Naive B cell (primary cell): Measurements from ENCODE around the gene DCUN1D1. TPM values are rescaled to one million over a fixed set of nuclear protein-coding genes. Genes with fewer than 3 reads are reported as not detected.
A peak's percentile ranks its signal among the peaks of the same experiment; 100 is the strongest.
"Not testable (repeated sequence)": the region's sequence is repeated elsewhere in the genome, so short reads cannot be mapped to it uniquely, and the experiment has no call there.

ENCODE experiments used
- ATAC-seq, 2 donors: fragments of 150-1000 bp; cut with Tn5 transposase; 2 replicates each; pipeline ENCODE4 v1.10.0; 2021; ENCODE audit warnings: low read depth in 2 of 2, mild to moderate bottlenecking in 2 of 2, moderate library complexity in 2 of 2
- DNase-seq: peaks from one replicate; pipeline ENCODE4 v3.0.0; 2022
- H3K27ac Mint-ChIP-seq, 6 donors: one replicate each; pipeline ENCODE4 v1.8.0; 2020 to 2022; ENCODE audit warnings: mild to moderate bottlenecking in 6 of 6, mixed read lengths in 6 of 6, moderate library complexity in 5 of 6, inconsistent platforms in 2 of 6
- H3K27me3 Mint-ChIP-seq, 3 donors: one replicate each; pipeline ENCODE4 v1.8.0; 2021 to 2022; ENCODE audit warnings: mixed read lengths in 3 of 3, mild to moderate bottlenecking in 1 of 3
- H3K36me3 Mint-ChIP-seq, 2 donors: one replicate each; pipeline ENCODE4 v1.8.0; 2020 to 2022; ENCODE audit warnings: mixed read lengths in 2 of 2, inconsistent platforms in 1 of 2, mild to moderate bottlenecking in 1 of 2
- H3K4me1 Mint-ChIP-seq, 3 donors: one replicate each; pipeline ENCODE4 v1.8.0; 2020 to 2022; ENCODE audit warnings: mixed read lengths in 3 of 3, inconsistent platforms in 1 of 3, mild to moderate bottlenecking in 1 of 3, moderate library complexity in 1 of 3
- H3K4me3 Mint-ChIP-seq, 8 donors: one replicate each; pipeline ENCODE4 v1.8.0; 2020 to 2022; ENCODE audit warnings: mild to moderate bottlenecking in 8 of 8, mixed read lengths in 8 of 8, moderate library complexity in 8 of 8, inconsistent platforms in 2 of 8
- H3K9me3 Mint-ChIP-seq, 7 donors: one replicate each; pipeline ENCODE4 v1.8.0; 2020 to 2022; ENCODE audit warnings: mixed read lengths in 7 of 7, mild to moderate bottlenecking in 5 of 7, inconsistent platforms in 2 of 7, moderate library complexity in 1 of 7
- polyA plus RNA-seq, 6 donors: library from polyadenylated mRNA; unstranded; fragments of 300-500 nt; fragmentation: Illumina TruSeq; gene quantifications; one replicate each; pipeline ENCODE4 v1.2.3, GENCODE V29; 2021; ENCODE audit warnings: low read depth in 6 of 6

Gene DCUN1D1
- polyA plus RNA-seq, 6 donors from 2014 or later: 19.0 to 29.6 (median 24.6) TPM

DNA sequence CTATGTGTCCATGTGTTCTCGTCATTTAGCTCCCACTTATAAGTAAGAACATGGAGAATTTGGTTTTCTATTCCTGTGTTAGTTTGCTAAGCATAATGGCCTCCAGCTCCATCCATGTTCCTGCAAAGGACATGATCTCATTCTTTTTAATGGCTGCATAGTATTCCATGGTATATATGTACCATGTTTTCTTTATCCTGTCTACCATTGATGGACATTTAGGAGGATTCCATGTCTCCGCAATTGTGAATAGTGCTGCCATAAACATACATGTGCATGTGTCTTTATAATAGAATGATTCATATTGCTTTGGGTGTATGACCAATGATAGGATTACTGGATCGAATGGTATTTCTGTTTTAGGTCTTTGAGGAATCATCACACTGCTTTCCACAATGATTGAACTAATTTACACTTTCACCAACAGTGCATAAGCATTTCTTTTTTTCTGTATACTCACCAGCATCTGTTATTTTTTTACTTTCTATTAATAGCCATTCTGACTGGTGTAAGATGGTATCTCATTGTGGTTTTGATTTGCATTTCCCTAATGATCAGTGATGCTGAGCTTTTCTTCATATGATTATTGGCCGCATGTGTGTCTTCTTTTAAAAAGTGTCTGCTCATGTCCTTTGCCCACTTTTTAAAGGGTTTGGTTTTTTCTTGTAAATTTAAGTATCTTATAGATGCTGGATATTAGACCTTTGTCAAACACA lies 13.3 kb upstream of the DCUN1D1 start:
- peak overlapping the region in 1 of 6 donors; percentile 88 for H3K27ac Mint-ChIP-seq
- not testable (repeated sequence) for H3K4me1 Mint-ChIP-seq, H3K36me3 Mint-ChIP-seq, H3K27me3 Mint-ChIP-seq
- H3K9me3 Mint-ChIP-seq: peaks cover 3 to 23% (median 7%) of the 10 kb centered on the region in 7 donors
- ATAC-seq (peak; percentile 41 to 54), DNase-seq (peak; percentile 19)
- H3K4me3 Mint-ChIP-seq: peak overlapping the region in 1 of 8 donors; percentile 64

DNA sequence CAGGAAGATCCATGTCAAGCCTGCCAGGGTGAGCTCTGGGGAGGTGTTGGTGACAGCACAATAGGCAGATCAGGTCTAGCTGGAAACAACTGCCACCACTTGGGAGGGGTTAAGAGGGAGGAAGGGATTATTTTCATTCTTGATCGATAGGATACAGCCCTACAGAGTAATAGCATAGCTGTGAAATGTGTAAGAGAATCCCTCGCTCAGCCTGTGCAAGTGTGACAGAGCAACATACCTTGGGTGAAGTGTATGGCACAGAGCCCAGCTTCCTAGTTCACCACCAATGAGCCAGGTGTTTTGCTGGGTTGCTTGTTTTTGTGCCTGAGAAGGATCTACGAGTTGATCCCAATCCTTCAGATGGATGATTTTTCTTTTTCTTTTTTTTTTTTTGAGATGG lies 9.2 kb upstream of the DCUN1D1 start:
- no peak for DNase-seq
- H3K9me3 Mint-ChIP-seq: peaks cover 3 to 13% (median 7%) of the 10 kb centered on the region in 7 donors
- peaks cover 5 to 10% (median 7%) of the 10 kb centered on the region in 3 donors for H3K4me1 Mint-ChIP-seq
- peaks cover 0 to 5% of the 10 kb centered on the region in 2 donors for H3K36me3 Mint-ChIP-seq
- ATAC-seq: no peak
- no peak overlapping the region for H3K27ac Mint-ChIP-seq
- no peaks in the 10 kb centered on the region for H3K27me3 Mint-ChIP-seq
- H3K4me3 Mint-ChIP-seq: no peak overlapping the region

DNA sequence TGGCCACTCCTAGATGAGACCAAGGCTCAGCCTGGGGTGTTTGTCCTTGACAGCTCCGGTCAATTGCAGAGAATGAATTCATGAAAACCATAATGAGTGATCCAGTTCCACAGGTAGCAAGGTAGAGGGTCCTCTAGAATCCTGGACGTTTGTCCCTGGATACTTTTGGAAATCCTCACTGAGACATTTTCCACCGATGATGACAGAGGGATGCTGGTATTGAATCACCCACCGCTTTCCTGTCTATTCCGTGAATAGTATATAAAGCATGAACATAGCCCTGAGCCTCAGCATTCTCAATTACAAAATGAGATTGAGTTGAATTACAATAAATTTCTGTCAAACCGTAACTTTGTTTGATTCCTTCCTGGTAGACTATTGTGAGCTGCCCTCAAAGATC lies 5.7 kb upstream of the DCUN1D1 start:
- ATAC-seq (no peak), DNase-seq (no peak)
- Mint-ChIP-seq H3K36me3 (no peaks in the 10 kb centered on the region), H3K27ac (no peak overlapping the region), H3K4me1 (peaks cover 0 to 4% (median 3%) of the 10 kb centered on the region in 3 donors), H3K27me3 (no peaks in the 10 kb centered on the region), H3K9me3 (no peaks in the 10 kb centered on the region), H3K4me3 (no peak overlapping the region)

DNA sequence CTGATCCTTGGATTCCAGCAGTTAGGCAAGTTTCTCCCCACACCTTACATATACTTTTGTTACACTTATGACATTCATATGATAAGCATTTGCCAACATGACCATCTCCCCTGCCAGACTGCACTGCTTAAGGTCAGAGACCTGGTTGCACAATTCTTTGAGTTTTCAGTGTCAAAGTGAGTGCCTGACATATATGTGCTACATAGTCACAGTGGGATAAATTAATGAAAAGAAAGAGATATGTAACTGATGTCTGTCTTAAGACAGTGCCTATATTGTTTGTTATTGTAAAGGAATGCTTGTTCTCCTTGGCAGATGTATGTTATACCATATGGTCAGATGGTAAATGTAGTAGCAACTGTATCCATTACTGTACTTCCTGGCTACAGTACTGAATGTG lies 3.5 kb upstream of the DCUN1D1 start:
- Mint-ChIP-seq H3K4me3 (no peak overlapping the region), H3K36me3 (no peaks in the 10 kb centered on the region), H3K4me1 (peaks cover 9 to 16% (median 13%) of the 10 kb centered on the region in 3 donors), H3K27ac (no peak overlapping the region), H3K9me3 (no peaks in the 10 kb centered on the region), H3K27me3 (no peaks in the 10 kb centered on the region)
- DNase-seq (no peak), ATAC-seq (no peak)

DNA sequence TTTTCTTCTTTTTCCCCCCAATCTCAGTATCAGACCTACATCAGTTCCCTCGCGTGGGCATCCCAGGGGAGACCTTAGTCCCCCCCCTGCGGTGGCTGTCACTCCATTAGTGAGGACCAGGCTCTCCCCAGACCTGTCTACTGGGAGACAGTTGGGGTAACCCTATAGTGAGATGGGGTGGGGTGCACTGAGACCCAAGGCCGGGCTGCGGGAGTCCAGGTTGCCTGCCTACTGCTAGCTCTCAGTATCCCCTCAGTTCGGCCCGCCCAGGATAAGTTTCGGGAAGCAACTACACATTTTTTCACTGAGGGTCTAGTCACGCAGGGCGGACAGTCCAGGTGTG lies 671 bp upstream of the DCUN1D1 start:
- Mint-ChIP-seq H3K27ac (peak overlapping the region; percentile 36 to 95 (median 84)), H3K9me3 (no peaks in the 10 kb centered on the region), H3K36me3 (no peaks in the 10 kb centered on the region), H3K27me3 (no peaks in the 10 kb centered on the region), H3K4me1 (peaks cover 17 to 33% (median 28%) of the 10 kb centered on the region in 3 donors), H3K4me3 (peak overlapping the region in 6 of 8 donors; percentile 80 to 94 (median 88))
- ATAC-seq: peak; percentile 3 to 4
- DNase-seq: no peak

DNA sequence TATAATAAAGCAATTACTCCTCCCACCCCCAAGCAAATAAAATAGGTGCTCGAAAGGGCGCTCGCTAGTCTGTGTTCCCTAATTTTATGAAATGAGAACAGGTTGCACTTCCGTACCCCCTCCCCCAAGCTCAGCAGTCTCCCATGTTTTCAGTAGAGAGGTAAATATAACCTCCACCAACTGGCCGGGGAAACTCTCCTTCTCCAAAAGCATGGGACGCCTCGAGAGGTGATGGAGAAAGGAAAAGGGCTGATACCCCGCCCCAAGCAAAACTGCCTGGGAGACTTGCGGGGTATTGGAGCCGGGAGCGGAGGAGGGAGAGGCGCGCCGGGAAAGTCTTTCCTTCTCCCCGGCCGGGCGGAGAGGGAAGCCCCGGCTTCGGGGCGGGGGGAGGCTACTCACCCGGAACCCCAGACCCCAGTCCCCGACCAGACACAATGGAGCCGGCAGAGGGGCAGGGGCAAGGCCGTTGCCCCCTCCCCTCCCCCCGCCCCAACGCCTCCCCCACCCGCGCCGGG lies 605 bp downstream of the DCUN1D1 start:
- ATAC-seq: peak; percentile 19 to 28
- peaks cover 21 to 41% (median 35%) of the 10 kb centered on the region in 3 donors for H3K4me1 Mint-ChIP-seq
- peak; percentile 35 for DNase-seq

DNA sequence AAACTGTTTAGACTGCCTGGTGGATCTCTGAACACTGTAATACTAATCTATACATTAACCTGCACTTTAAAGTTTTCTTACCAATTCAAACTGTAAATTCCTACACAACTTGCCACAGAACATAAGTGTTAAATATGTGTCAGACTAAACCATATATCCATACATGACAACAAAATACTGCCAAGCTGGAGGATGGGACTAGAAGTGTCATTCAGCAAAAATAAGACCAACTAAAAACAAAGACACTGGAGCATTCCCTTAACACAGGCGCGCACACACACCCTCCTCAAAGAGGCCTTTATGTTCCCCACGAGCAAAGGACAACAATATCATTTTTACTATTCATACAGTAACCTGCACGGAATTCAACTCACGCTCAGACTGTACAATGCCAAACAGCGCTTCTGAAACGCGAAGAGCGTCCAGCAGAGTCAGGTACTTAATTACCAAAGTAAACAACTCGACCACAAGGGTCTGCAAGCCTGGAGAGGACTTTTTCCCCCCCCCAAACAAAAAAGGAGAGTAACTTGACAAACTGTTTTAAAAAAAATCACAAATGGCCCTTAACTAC lies 1.1 kb downstream of the DCUN1D1 start:
- H3K4me3 Mint-ChIP-seq: peak overlapping the region in 7 of 8 donors; percentile 88 to 97 (median 94)
- no peaks in the 10 kb centered on the region for H3K36me3 Mint-ChIP-seq
- ATAC-seq (no peak), DNase-seq (no peak)
- H3K4me1 Mint-ChIP-seq: peaks cover 21 to 41% (median 35%) of the 10 kb centered on the region in 3 donors
- H3K27ac Mint-ChIP-seq: peak overlapping the region in 3 of 6 donors; percentile 48 to 96 (median 89)
- no peaks in the 10 kb centered on the region for H3K9me3 Mint-ChIP-seq
- H3K27me3 Mint-ChIP-seq: no peaks in the 10 kb centered on the region

More for the DNA sequence above, 605 bp downstream of the DCUN1D1 start:
- Mint-ChIP-seq H3K27ac (peak overlapping the region; percentile 81 to 96 (median 84)), H3K4me3 (peak overlapping the region in 7 of 8 donors; percentile 88 to 97 (median 94)), H3K27me3 (no peaks in the 10 kb centered on the region), H3K9me3 (no peaks in the 10 kb centered on the region), H3K36me3 (no peaks in the 10 kb centered on the region)

DNA sequence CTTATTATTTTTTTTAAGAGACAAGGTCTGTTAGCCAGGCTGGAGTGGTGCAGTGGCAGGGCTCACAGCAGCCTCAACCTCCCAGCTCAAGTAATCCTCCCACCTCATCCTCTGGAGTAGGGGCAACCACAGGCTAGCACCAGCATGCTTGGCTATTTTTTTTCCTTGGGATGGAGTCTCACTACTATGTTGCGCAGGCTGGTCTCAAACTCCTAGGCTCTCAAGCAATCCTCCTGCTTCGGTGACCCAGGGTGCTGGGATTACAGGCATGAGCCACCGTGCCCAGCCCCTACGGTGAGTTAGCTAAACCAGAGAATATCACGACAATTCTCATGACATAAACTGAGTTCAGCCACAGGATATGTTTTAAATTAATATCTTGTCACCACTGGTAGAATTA lies 2.0 kb downstream of the DCUN1D1 start:
- DNase-seq: no peak
- no peak for ATAC-seq
- H3K27me3 Mint-ChIP-seq: no peaks in the 10 kb centered on the region
- H3K9me3 Mint-ChIP-seq: no peaks in the 10 kb centered on the region
- peak overlapping the region in 3 of 8 donors; percentile 16 to 95 (median 88) for H3K4me3 Mint-ChIP-seq
- H3K36me3 Mint-ChIP-seq: no peaks in the 10 kb centered on the region
- peaks cover 21 to 43% (median 35%) of the 10 kb centered on the region in 3 donors for H3K4me1 Mint-ChIP-seq
- H3K27ac Mint-ChIP-seq: no peak overlapping the region

DNA sequence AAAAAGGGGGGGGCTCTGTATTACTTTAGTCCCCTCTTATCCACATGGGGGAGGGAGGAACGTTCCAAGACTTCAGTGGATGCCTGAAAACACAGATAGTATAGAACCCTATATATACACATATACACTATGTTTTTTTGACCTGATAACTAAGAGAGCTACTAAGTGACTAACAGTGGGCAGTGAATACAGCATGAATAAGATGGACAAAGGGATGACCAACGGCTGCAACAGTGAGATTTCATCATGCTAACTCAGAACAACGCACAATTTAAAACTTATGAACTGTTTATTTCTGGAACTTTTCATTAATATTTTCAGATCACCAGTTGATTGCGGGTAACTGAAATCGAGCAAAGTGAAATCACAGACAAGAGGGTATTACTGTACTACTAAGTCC lies 7.3 kb downstream of the DCUN1D1 start:
- ATAC-seq (no peak), DNase-seq (no peak)
- Mint-ChIP-seq H3K27ac (peak overlapping the region in 1 of 6 donors; percentile 64), H3K27me3 (no peaks in the 10 kb centered on the region), H3K4me3 (no peak overlapping the region), H3K4me1 (peaks cover 23 to 46% (median 45%) of the 10 kb centered on the region in 3 donors), H3K9me3 (no peaks in the 10 kb centered on the region), H3K36me3 (no peaks in the 10 kb centered on the region)

DNA sequence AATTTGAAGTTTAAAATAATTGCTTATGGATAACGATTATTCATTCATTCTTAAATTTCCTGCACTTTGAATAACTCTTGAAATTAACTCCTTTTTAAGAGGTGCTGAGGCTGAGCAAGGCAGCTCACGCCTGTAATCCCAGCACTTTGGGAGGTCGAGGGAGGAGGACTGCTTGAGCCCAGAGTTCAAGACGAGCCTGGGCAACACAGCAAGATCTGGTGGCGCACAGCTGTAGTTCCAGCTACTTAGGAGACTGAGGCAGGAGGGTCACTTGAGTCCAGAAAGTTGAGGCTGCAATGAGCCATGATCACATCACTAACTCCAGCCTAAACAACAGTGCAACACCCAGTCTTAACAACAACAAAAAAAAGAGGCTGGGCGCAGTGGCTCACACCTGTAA lies 8.0 kb downstream of the DCUN1D1 start:
- peak overlapping the region in 2 of 8 donors; percentile 13 to 35 for H3K4me3 Mint-ChIP-seq
- ATAC-seq: no peak
- peak overlapping the region in 1 of 6 donors; percentile 4 for H3K27ac Mint-ChIP-seq
- H3K27me3 Mint-ChIP-seq: no peaks in the 10 kb centered on the region
- no peaks in the 10 kb centered on the region for H3K36me3 Mint-ChIP-seq
- no peaks in the 10 kb centered on the region for H3K9me3 Mint-ChIP-seq
- no peak for DNase-seq
- H3K4me1 Mint-ChIP-seq: peaks cover 28 to 52% (median 47%) of the 10 kb centered on the region in 3 donors

DNA sequence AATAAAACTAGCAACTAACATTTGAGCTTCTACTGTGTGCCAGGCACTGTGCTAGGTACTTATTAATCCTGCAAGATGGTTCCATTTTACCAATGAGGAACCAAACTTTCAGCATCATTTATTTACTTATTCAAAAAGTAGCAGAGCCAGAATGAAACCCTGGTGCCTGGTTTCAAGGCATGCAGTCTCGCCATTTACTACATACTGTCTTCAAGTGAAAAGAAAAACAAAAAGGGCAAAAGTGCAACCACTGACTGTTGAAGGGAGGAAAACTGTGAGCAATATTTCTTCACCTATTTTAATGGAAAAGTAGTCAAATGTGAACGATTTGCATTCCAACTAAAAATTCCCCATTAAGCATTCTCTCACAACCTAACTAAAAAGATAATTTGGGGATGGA lies 8.7 kb downstream of the DCUN1D1 start:
- Mint-ChIP-seq H3K4me1 (peaks cover 31 to 57% (median 48%) of the 10 kb centered on the region in 3 donors), H3K27ac (no peak overlapping the region), H3K36me3 (no peaks in the 10 kb centered on the region), H3K4me3 (no peak overlapping the region), H3K9me3 (no peaks in the 10 kb centered on the region), H3K27me3 (no peaks in the 10 kb centered on the region)
- ATAC-seq: no peak
- no peak for DNase-seq

DNA sequence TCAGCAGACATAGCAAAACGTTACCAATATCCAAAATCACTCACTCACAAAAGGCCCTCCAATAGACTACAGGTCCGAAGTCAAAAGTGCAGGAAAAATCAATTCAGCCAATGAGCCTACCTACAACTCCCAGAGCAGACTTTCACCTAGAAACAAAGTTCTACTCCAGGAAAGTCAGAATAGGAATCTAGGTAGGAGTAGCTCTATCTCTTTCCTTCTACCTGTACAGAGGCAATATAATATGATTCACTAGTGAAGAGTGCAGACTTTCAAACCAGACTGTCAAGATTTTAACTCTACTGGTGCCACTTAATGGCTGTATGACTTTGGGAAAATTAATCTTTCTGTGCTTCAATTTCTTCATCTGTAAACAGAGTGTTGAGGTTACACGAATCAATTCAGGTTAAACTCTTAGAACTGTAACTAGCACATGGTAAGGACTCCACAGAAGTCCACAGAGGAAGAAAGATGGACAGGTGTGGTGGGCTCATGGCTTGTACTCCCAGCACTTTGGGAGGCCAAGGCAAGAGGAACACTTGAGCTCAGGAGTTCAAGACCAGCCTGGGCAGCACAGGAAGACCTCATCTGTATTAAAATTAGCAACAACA lies 9.4 kb downstream of the DCUN1D1 start:
- H3K4me1 Mint-ChIP-seq: peaks cover 30 to 54% (median 49%) of the 10 kb centered on the region in 3 donors
- no peaks in the 10 kb centered on the region for H3K9me3 Mint-ChIP-seq
- H3K27me3 Mint-ChIP-seq: no peaks in the 10 kb centered on the region
- DNase-seq (no peak), ATAC-seq (no peak)
- H3K4me3 Mint-ChIP-seq: no peak overlapping the region
- H3K27ac Mint-ChIP-seq: no peak overlapping the region
- no peaks in the 10 kb centered on the region for H3K36me3 Mint-ChIP-seq

DNA sequence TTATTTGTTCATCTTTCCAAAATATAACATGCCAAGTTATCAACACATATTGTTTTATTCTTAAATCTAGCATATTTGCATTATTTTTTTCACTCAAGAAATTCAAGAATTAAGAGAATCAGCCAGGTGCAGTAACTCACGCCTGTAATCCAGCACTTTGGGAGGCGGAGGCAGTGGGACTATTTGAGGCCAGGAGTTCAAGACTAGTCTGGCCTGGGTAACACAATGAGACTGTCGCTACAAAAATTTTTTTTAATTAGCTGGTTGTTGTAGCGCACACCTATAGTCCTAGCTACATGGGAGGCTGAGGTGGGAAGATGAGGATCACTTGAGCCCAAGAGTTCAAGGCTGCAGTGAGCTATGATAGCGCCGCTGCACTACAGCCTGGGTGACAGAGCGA lies 10.5 kb downstream of the DCUN1D1 start:
- Mint-ChIP-seq H3K27me3 (no peaks in the 10 kb centered on the region), H3K4me3 (no peak overlapping the region), H3K4me1 (peaks cover 27 to 47% (median 42%) of the 10 kb centered on the region in 3 donors), H3K9me3 (no peaks in the 10 kb centered on the region), H3K36me3 (no peaks in the 10 kb centered on the region), H3K27ac (no peak overlapping the region)
- DNase-seq: no peak
- no peak for ATAC-seq
